DMS153 treated with DMSO at 0.1 percent for 48 hours (cell line): ENCODE results near the gene MINDY4.
A peak's percentile ranks its signal among the peaks of the same experiment; 100 is the strongest.
"Not testable (repeated sequence)": the region's sequence is repeated elsewhere in the genome, so short reads cannot be mapped to it uniquely, and the experiment has no call there.

ENCODE experiments used
- DNase-seq: peaks from one replicate; lab custom pipeline; 2025; ENCODE audit not compliant: unreplicated experiment; lab: John Stamatoyannopoulos, UW

Gene MINDY4

GRCh38 chr7:30799976-30800661, 28.9 kb downstream of the MINDY4 start:
- DNase-seq, result no peak

- DNase-seq, result peak; percentile 65
These were observed 29.6 kb downstream of the MINDY4 start for GRCh38 chr7:30800785-30801252.

GRCh38 chr7:30802812-30803211, 31.6 kb downstream of the MINDY4 start:
- DNase-seq, result no peak

GRCh38 chr7:30804078-30804661, 33.0 kb downstream of the MINDY4 start:
- DNase-seq, result no peak

GRCh38 chr7:30805081-30805691, 34.0 kb downstream of the MINDY4 start:
- DNase-seq, result no peak

- DNase-seq, result no peak
These were observed 34.7 kb downstream of the MINDY4 start for GRCh38 chr7:30805931-30806330.

- DNase-seq, result not testable (repeated sequence)
These were observed 36.3 kb downstream of the MINDY4 start for GRCh38 chr7:30807477-30807876.

DNA sequence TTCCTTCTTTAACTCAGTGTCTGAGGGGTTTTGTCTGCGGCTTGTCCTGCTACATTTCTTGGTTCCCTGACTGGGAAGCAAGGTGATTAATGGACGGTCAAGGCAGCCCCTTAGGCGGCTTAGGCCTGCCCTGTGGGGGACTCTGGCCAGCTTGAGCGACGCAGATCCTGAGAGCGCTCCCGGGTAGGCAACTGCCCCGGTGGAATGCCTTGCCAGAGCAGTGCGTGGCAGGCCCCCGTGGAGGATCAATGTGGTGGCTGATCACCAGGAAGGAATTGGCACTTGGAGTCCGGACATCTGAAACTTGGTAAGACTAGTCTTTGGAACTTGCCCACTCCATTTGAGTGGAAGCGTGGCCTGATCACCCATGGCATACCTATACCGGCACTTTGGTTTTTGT, 36.7 kb downstream of the MINDY4 start:
- DNase-seq, result not testable (repeated sequence)

DNA sequence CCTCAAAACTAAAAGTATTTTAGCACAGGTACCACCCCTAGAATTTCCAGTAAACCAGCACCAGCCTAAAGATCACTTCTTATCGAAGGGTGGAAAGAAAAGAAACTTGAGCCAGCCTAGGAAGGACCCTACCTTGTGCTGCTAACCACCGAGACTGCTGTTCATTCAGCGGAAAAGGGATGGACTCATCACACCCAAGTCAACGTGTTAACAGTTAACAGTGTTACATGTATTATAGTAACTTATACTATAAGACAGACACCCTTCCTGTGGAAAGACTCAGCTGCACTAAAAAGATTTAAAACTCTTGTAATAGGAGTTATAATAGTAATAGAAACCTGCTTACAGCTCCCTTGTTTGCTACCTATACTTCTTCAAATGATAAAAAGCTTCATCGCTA, 39.8 kb downstream of the MINDY4 start:
- no peak for DNase-seq

GRCh38 chr7:30812676-30813075, 41.5 kb downstream of the MINDY4 start:
- DNase-seq, result no peak

DNA sequence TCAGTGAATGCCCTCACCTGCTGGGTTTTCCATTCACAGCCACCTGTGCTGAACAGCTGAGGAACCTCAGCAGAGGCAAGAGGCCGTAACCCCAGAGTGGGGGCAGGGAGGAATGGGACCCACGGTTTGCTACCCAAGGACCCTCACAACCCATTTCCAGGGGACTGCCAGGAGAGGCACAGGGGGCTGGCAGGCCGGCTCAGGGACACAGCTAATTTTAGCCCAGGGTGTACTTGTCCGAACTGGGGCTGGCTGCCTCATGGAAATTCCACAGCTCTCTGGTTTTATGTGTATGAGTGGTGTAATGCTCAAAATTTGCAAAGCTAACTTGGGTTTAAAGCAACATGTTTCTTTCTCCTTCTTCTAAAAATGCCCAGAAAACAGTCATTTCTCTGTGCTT, 42.2 kb downstream of the MINDY4 start:
- no peak for DNase-seq

DNA sequence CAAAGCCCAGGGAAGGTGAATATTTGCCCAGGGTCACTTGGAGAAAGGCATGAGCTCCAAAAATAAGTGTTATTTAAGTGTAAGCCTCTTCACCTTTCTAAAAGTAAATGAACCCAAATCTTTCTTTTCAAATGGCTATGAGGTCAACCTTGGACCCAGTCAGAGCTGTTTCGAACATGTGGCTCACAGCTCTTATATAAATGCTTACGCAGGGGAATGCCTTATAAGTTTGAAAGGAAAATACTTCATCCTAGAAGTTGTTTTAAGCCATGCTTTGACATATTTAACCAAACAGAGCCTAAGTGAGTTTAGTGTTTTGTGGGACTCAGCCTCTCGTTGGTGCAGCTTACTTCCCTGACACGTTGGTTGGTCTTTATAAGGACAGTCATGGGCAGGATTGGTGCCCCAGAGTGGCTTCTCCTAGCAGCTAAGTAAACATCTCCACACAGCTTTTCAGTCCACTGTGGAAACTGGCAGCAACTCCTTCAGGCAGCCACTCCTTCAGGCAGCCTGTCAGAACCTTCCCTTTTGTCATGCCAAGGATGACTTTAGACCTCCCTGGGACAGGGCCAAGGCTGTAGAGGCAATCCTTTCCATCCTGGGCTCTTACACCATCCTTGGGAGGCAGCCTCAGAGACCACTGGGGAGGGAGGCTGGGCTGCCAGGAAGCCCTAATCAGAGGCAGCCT, 43.6 kb downstream of the MINDY4 start:
- no peak for DNase-seq

DNA sequence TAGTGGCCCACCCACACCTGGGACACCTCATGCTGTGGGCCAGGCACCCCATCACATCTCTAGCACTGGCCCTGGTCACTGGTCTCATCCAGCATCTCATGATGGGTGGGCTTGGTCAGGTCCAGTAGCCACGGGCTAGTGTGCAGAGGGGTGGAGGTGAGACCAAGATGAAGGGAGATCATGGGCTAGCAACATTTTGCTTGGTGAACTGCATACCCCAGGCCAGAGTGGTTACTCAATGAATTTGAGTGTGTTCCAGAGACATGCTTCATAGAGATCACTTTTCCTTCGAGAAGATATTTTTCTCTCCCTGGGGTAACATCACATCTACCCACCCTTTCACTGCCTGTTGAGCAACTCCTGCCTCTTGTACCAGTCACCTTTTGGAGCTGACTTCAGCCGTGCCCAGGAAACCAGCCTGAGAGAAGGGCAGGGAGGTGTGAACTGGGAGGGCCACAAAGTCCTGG, 44.2 kb downstream of the MINDY4 start:
- DNase-seq, result no peak

DNA sequence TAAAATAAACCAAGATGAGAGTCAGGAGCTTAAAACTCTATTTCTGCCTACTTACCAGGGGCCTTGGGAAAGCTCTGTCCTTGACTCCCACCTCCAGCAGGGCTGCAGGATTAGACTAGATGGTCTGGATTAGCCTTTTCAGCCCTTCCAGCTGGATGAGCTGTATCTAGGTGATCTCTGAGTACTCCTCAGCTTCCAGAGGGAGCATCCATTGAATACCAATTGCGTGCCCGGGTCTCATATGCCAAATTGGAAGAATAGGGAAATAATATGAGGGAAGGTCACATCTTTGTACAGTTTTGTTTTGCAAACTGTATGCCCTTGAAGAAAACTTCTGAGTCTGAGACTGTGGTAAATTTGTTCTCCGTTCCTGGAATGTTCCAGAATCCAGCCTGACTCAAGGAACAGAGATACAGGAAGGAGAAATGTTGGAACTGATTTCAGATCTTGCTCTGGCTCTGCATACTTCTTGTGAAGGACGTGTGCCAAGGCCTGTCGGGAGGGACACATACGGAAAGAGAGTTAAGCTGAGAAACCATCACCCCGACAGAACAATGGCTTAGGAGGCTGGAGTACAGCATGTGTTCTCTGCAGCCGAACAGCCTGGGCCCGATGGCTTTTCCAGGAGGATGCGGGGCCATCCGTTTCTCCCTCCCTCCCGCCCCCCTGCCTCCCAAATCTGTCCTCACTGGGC, 44.9 kb downstream of the MINDY4 start:
- no peak for DNase-seq

DNA sequence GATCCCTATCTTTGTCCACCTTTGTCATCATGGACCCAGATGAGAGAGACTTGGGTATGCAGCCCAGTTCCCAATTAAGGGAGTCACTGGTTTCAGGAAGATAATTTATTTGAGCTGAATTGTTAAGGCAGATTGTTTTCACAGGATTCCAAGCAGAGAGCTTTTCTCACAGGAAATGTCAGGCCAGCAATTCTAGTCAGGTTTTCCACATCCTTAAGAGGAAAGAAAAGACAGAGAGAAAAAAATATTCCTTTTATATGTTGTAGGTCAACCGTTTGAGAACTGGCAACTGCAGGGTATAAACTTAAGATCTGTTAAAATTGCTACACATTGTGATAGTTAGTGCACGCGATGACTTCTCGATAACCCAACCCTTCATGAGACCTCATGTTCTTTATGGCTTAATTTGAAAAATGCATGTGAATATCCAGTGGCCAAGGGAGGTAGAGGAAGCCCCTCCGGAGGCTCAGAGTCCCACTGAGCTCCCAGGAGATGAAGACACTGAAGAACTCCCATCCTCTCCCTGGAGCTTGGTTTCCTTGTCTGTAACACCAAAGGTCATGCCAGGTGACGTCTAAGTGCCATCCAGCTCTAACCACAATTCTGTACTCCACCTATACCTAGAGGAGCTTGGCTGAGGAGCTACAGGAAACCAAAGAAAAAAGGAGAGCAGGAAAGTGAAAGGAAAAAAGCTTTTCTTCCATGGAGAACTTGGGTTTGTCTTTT, 45.6 kb downstream of the MINDY4 start:
- no peak for DNase-seq

DNA sequence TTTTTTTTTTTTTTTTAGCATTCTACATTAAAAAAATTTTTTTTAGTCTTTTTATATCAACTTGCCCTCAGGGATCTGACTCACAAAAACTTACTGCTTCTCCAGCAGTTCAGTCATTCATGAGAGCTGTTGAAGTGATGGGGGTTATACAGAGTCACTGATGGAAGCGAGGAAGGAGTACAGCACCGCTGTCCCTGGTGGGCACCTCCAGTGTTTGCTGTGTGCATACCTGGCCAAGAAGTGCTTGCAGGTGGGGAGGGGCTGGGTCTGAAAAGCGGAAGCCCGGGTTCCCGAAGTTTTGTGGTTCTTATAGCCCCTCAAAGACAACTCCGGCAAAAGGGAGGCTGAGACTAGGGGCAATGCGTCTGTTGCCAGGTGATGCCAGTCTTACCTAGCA, 46.2 kb downstream of the MINDY4 start:
- no peak for DNase-seq

DNA sequence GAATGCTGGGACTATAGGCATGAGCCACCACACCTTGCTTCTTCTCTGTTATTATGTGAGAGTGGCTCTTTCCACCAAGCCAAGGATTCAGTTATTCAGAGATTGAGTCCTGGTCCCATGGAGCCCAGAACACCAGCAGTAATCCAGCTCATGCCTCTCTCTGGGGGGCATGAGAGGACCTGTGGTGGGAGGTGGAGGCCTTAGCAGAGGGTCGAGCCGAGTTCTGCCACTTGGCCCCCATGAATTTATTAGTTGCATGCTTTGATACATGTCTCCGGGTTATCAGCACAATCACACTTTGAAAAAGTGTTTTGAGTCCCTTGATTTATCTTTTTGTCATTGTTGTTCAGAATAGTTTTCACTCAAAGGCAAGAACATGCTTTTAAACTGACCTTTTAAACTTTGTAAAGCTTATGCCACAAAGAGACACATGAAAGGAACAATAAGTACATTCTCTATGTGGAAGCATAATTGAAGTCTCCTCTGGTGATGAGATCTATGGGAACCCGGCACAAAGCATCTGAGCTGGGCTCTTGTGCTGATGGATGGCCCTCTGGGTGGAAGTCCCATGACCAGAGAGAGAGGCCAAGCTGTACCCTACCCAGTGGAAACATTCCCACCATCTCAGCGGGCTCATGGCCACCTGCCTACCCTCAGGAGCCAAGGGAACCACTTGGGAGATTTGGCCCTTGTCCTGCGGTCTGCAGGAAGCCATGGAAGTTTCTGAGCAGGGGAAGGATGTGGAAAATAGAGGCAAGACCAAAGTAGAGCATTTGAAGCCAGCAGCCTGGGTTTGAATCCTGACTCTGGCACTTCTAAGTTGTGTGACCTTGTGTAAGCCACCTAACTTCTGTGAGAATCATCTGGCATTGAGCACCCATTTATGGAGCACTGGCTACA, 53.9 kb downstream of the MINDY4 start:
- DNase-seq, result no peak

DNA sequence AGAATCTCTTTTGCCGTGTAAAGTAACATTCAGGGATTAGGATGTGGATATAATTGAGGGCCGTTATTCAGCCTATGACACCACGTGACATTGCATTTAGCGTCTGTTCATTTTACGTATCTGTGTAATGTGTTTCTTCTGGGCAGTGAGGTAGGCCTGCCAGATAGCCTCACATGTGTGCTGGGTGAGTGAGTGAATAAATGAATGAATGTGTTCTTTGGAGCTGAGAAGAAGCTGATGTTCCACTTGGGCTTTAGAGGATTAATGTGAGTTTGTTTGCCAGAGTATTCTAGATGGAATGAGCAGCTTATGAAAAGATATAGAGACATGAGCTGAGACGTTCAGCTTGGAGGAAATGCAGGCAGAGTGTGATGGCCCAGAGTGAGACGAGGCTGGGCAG, 55.0 kb downstream of the MINDY4 start:
- DNase-seq, result no peak

- DNase-seq, result no peak
These were observed 57.4 kb downstream of the MINDY4 start for GRCh38 chr7:30828591-30828990.
